ENCODE data around the gene ZNF385D. TPM values are rescaled to one million over a fixed set of nuclear protein-coding genes. Genes with fewer than 3 reads are reported as not detected.

Gene ZNF385D
- total RNA-seq, 1 experiment from 2014 or later = 13.0 TPM

GRCh38 chr3:21777821-21778220 is 26.8 kb upstream of the ZNF385D start:
- ChIA-PET POLR2A (no interaction called here), CTCF (no interaction called here)
- DNase-seq (ENCODE audit: low read depth, low spot score) (no peak), ATAC-seq (no peak)
- H3K27ac ChIP-seq (ENCODE audit: low read length) = no peak overlapping the region
- in situ Hi-C loops (cut with HindIII; ENCODE audit: low pct_unique_long_range_greater_than_20kb, low sequenced_read_pairs) = no loop called here
- TF ChIP-seq CTCF (IDR thresholded peaks at IDR 0.05) (no peak), TCF7L2 (IDR thresholded peaks at IDR 0.05; ENCODE audit: low read depth, low read length) (no peak), REST (IDR thresholded peaks at IDR 0.05; ENCODE audit: insufficient read depth in 1 of 2, low read depth in 2 of 2, low read length in 1 of 2) (no peak), POLR2AphosphoS5 (IDR thresholded peaks at IDR 0.05; ENCODE audit: low read depth, low read length) (no peak), SIN3A (IDR thresholded peaks at IDR 0.05; ENCODE audit: borderline replicate concordance, insufficient read depth, low read depth, low read length) (no peak)
- H3K27me3 ChIP-seq (ENCODE audit: control insufficient read depth, insufficient read depth, low read length) = no peaks in the 10 kb centered on the region
- intact Hi-C loops (cut with micrococcal nuclease; ENCODE audit: unreplicated experiment) = no loop called here
- H3K4me1 ChIP-seq (ENCODE audit: control insufficient read depth, insufficient read depth, low read length) = no peaks in the 10 kb centered on the region
- BruUV-seq (replicated peaks) = no TSS peak
- H3K36me3 ChIP-seq (ENCODE audit: control insufficient read depth, insufficient read depth, low read length) = no peaks in the 10 kb centered on the region
- no peaks in the 10 kb centered on the region for H3K9me3 ChIP-seq (ENCODE audit: control insufficient read depth, insufficient read depth, low read depth, low read length)
- H3K4me3 ChIP-seq (ENCODE audit: low read depth in 2 of 2, low read length in 2 of 2) = no peak overlapping the region

GRCh38 chr3:21766002-21766401 is 15.0 kb upstream of the ZNF385D start:
- no peaks in the 10 kb centered on the region for H3K36me3 ChIP-seq (ENCODE audit: control insufficient read depth, insufficient read depth, low read length)
- intact Hi-C loops (cut with micrococcal nuclease; ENCODE audit: unreplicated experiment) (no loop called here), in situ Hi-C loops (cut with HindIII; ENCODE audit: low pct_unique_long_range_greater_than_20kb, low sequenced_read_pairs) (no loop called here)
- ATAC-seq = no peak
- no TSS peak for BruUV-seq (replicated peaks)
- H3K27ac ChIP-seq (ENCODE audit: low read length) = no peak overlapping the region
- DNase-seq (ENCODE audit: low read depth, low spot score) = no peak
- POLR2A ChIA-PET = no interaction called here
- H3K4me1 ChIP-seq (ENCODE audit: control insufficient read depth, insufficient read depth, low read length) = no peaks in the 10 kb centered on the region
- no peak overlapping the region for H3K4me3 ChIP-seq (ENCODE audit: low read depth in 2 of 2, low read length in 2 of 2)
- H3K27me3 ChIP-seq (ENCODE audit: control insufficient read depth, insufficient read depth, low read length) = no peaks in the 10 kb centered on the region
- H3K9me3 ChIP-seq (ENCODE audit: control insufficient read depth, insufficient read depth, low read depth, low read length) = no peaks in the 10 kb centered on the region
- TF ChIP-seq POLR2AphosphoS5 (IDR thresholded peaks at IDR 0.05; ENCODE audit: low read depth, low read length) (no peak), TCF7L2 (IDR thresholded peaks at IDR 0.05; ENCODE audit: low read depth, low read length) (no peak), REST (IDR thresholded peaks at IDR 0.05; ENCODE audit: insufficient read depth in 1 of 2, low read depth in 2 of 2, low read length in 1 of 2) (no peak), SIN3A (IDR thresholded peaks at IDR 0.05; ENCODE audit: borderline replicate concordance, insufficient read depth, low read depth, low read length) (no peak), CTCF (IDR thresholded peaks at IDR 0.05) (no peak)
- CTCF ChIA-PET = no interaction called here
